Mucosa of descending colon (tissue), 3 donors: ENCODE results near the gene LAMA5. TPM values are rescaled to one million over a fixed set of nuclear protein-coding genes. Genes with fewer than 3 reads are reported as not detected.

Source experiments
- ATAC-seq: fragments of 200-7000 bp; cut with Tn5 transposase; one replicate; pipeline ENCODE4 v1.9.1; 2020; ENCODE audit warnings: mild to moderate bottlenecking, moderate library complexity
- DNase-seq, 3 donors: peaks; one replicate each; pipeline ENCODE4 v3.0.0-alpha.2; 2020
- H3K36me3 ChIP-seq: fragments of 200-600 bp; one replicate; pipeline ENCODE4 v1.8.0; 2021; ENCODE audit warnings: low read depth, mild to moderate bottlenecking
- H3K4me1 ChIP-seq: fragments of 200-600 bp; one replicate; pipeline ENCODE4 v1.8.0; 2021; ENCODE audit warnings: low read depth, mild to moderate bottlenecking
- H3K4me3 ChIP-seq: fragments of 200-600 bp; one replicate; pipeline ENCODE4 v1.8.0; 2021; ENCODE audit warnings: mild to moderate bottlenecking
- H3K9me3 ChIP-seq: fragments of 200-600 bp; one replicate; pipeline ENCODE4 v1.8.0; 2021; ENCODE audit warnings: mild to moderate bottlenecking
- intact Hi-C, 2 donors: fragments of 100-400 bp; cut with DNase I in 1 of 2; cut with micrococcal nuclease in 1 of 2; formaldehyde crosslinking; loops; one replicate each; pipeline versions ENCODE4 v1.11.0 to v1.11.1; 2022; cut with DNase I, micrococcal nuclease
- total RNA-seq, 3 donors: library from RNA; stranded (reverse); fragmentation: NEBNext Ultra II Directional in 2 of 3; extraction: Animal tissue kit (Norgen Biotek cat#: 25700) in 2 of 3; gene quantifications; one replicate each; pipeline versions ENCODE4 v1.2.1 to v1.2.4, GENCODE V29; 2021 to 2023
- TF ChIP-seq, protein P1 (sequence below): fragments of 200-600 bp; IDR thresholded peaks from one replicate; pipeline ENCODE4 v1.8.0; 2022; ENCODE audit warnings: antibody characterized with exemption, mild to moderate bottlenecking
- donor health status: DM: no; HTN: no; CAD: no; lungs with moderate emphysema.
- donor health status: DM: no; HTN: no; CAD: no.
- donor health status: DM: no; HTN: yes; CAD: no.

Gene LAMA5
- total RNA-seq, 3 donors from 2014 or later: 21.8 to 335 (median 40.7) TPM

DNA sequence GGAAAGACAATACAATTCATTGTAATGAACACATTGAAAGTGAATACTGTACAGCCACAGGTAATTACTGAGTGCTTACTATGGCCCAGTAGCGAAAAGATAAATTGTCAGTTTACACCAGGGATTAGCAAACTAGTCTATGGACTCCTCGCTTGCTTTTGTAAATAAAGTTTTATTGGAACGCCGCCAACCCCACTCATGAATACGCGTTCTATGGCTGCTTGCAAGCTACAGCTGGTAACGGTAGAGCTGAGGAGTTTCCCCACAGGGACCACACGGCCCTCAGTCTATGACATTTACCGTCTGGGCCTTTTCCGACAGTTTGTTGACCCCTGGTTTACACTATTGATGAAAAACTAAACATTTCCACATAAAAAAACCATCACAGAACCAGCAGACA, 24.2 kb downstream of the LAMA5 start:
- H3K36me3 ChIP-seq: no peaks in the 10 kb centered on the region
- intact Hi-C loops: no loop called here
- no peaks in the 10 kb centered on the region for H3K4me1 ChIP-seq
- DNase-seq (no peak), ATAC-seq (no peak)
- no peaks in the 10 kb centered on the region for H3K9me3 ChIP-seq
- TF ChIP-seq, protein P1, sequence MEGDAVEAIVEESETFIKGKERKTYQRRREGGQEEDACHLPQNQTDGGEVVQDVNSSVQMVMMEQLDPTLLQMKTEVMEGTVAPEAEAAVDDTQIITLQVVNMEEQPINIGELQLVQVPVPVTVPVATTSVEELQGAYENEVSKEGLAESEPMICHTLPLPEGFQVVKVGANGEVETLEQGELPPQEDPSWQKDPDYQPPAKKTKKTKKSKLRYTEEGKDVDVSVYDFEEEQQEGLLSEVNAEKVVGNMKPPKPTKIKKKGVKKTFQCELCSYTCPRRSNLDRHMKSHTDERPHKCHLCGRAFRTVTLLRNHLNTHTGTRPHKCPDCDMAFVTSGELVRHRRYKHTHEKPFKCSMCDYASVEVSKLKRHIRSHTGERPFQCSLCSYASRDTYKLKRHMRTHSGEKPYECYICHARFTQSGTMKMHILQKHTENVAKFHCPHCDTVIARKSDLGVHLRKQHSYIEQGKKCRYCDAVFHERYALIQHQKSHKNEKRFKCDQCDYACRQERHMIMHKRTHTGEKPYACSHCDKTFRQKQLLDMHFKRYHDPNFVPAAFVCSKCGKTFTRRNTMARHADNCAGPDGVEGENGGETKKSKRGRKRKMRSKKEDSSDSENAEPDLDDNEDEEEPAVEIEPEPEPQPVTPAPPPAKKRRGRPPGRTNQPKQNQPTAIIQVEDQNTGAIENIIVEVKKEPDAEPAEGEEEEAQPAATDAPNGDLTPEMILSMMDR: no peak
- H3K4me3 ChIP-seq: no peak overlapping the region

DNA sequence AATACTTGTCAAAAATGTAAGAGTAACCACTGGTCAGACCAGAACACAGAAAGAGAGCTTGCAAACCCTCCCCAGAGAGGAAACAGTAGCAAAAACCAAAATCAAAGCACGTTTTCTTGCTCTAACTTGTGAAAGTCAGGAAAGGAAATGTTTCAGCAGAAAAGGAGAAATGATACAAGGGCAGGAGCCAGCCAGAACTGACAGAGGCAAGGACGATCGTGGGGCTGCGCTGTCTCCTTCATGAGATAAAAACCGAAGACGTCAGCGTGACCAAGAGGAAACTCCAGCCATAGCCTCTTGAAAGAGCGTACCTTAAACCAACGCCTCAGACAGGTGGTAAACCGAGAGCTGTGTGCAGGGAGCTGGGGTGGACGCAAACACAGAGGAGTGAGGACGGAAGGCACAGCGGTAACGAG, 27.5 kb downstream of the LAMA5 start:
- intact Hi-C loops: no loop called here
- no peaks in the 10 kb centered on the region for H3K9me3 ChIP-seq
- ATAC-seq: peak; percentile 49
- H3K4me3 ChIP-seq: no peak overlapping the region
- H3K36me3 ChIP-seq: no peaks in the 10 kb centered on the region
- DNase-seq: no peak
- TF ChIP-seq, protein P1: no peak
- H3K4me1 ChIP-seq: no peaks in the 10 kb centered on the region

DNA sequence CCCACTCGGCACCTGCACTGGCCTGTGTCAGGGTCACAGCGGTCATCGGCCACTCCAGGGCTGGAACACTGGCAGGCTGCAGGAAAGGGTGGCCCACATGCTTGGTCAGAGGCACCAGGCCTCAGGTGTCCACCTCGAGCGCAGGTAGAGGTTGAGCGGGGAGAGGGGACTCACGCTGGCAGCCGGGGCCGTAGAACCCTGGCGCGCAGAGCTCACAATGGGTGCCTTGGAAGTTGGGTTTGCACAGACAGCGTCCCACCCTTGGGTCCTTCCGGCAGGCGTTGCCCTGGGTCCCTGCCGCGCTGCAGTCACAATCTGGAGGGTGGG, 28.9 kb downstream of the LAMA5 start:
- ATAC-seq (no peak), DNase-seq (no peak)
- TF ChIP-seq, protein P1: no peak
- intact Hi-C loops: no loop called here
- Histone ChIP-seq H3K4me1 (no peaks in the 10 kb centered on the region), H3K36me3 (no peaks in the 10 kb centered on the region), H3K9me3 (no peaks in the 10 kb centered on the region), H3K4me3 (no peak overlapping the region)

DNA sequence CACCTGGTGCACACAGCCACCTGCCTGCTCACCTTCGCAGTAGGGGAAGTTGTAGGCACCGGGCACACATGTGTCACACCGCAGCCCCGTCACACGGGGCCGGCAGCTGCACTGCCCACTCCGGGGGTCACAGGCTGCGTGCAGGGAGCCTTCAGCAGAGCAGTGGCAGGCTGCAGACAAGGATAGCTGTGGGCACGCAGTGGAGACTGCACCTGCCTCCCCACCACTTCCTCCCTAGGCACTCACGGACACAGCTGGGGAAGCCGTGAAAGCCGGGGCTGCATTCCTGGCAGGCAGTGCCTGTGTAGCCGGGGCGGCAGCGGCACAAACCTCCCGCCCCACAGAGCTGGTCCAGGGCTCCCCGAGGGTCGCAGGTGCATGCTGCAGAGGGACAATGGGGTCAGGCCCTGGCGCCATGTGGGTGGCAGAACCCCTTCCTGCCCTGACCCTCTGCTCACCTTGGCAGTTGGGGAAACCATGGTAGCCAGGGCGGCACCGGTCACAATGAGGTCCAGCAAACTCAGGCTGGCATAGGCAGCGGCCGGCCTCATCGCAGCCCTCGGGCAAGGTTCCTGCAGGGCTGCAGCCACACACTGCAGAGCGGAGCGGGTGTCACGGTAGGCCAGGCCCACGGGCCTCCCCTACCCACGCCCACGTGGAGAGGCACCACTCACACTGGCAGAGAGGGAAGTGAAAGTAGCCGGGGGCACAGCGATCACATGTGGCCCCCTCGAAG, 29.4 kb downstream of the LAMA5 start:
- ATAC-seq: peak; percentile 63
- DNase-seq: no peak
- intact Hi-C loops: no loop called here
- Histone ChIP-seq H3K4me3 (no peak overlapping the region), H3K9me3 (no peaks in the 10 kb centered on the region), H3K36me3 (no peaks in the 10 kb centered on the region), H3K4me1 (no peaks in the 10 kb centered on the region)
- TF ChIP-seq, protein P1: no peak

DNA sequence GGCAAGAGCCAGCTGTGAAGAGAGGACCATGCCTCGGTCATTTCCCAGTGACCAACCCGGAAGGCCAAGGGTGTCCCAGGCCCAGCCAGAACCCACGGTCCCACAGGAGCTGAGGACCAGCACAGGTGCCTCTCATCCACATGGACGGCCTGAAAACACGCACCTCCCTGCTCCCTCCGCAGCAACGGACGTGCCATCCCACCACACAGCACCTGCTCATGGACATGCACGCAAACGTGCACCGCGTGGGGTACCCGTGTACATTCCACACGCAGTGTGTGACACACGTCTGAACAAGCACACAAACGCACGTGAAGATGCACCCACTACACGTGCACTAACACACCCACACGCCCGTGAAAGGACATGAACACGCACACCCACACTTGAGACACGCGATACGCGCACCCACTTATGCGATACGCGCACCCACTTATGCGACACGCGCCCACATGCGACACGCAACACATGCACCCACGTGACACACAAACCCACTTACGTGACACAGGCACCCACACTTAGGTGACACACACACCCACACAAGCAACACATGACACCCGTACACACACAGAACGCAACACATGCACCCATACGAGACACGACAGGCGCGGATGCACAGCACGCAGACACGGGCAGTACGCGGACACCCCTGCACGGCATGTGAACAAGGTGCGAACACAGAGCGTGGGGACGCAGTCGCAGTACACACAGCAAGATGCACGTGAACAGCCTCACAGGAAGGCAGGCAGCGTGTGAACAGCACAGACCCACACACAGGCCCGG, 30.1 kb downstream of the LAMA5 start:
- no peak for ATAC-seq
- Histone ChIP-seq H3K9me3 (no peaks in the 10 kb centered on the region), H3K36me3 (no peaks in the 10 kb centered on the region)

More for the DNA sequence above, 30.1 kb downstream of the LAMA5 start:
- no peak for DNase-seq
- no peak overlapping the region for H3K4me3 ChIP-seq
- intact Hi-C loops: no loop called here
- TF ChIP-seq, protein P1: no peak
- H3K4me1 ChIP-seq: no peaks in the 10 kb centered on the region
